GM12878 (cell line): ENCODE results near the gene ITGAD. TPM values are rescaled to one million over a fixed set of nuclear protein-coding genes. Genes with fewer than 3 reads are reported as not detected.
A peak's percentile ranks its signal among the peaks of the same experiment; 100 is the strongest.

ENCODE experiments used
- ATAC-seq: fragments of 200-7000 bp; cut with Tn5 transposase; 3 replicates; pipeline ENCODE4 v1.9.1; 2020; ENCODE audit warnings: mild to moderate bottlenecking, moderate library complexity
- BruUV-seq: library from RNA; stranded (reverse); fragments of 400-500 nt; replicated peaks from 2 replicates; lab custom pipeline; 2021; lab: Mats Ljungman, UMichigan
- CTCF ChIA-PET: fragments of 300-600 bp; sonication (Branson Sonifier 250); formaldehyde crosslinking; extraction: SDS; loops from one replicate; lab custom pipeline; 2021; ENCODE audit warnings: inconsistent platforms; lab: Yijun Ruan, JAX
- POLR2A ChIA-PET: fragments of 350-600 bp; formaldehyde crosslinking; extraction: SDS; loops from one replicate; lab custom pipeline; 2021; ENCODE audit warnings: inconsistent platforms; lab: Charles Lee
- RAD21 ChIA-PET: fragments of 300-600 bp; sonication (Branson Sonifier 250); formaldehyde crosslinking; loops from one replicate; lab custom pipeline; 2023; ENCODE audit warnings: antibody characterized with exemption; ENCODE audit not compliant: unreplicated experiment; lab: Charles Lee
- SMC1A ChIA-PET: fragments of 300-600 bp; sonication (Branson Sonifier 250); formaldehyde crosslinking; loops from one replicate; lab custom pipeline; 2023; ENCODE audit not compliant: unreplicated experiment, uncharacterized antibody; lab: Charles Lee
- DNase-seq: peaks from one replicate; pipeline ENCODE4 v3.0.0-alpha.2; 2011; ENCODE audit warnings: low read depth, low spot score
- FAIRE-seq: peaks from 3 replicates; lab custom pipeline; 2011; peaks lifted over from hg19 to GRCh38; lab: Jason Lieb, UNC
- H2AFZ ChIP-seq: 2 replicates; pipeline ENCODE4 v1.6.0; 2011; ENCODE audit warnings: low read depth, low read length, control low read depth; ENCODE audit not compliant: control insufficient read depth
- H3K27ac ChIP-seq: 2 replicates; pipeline ENCODE4 v1.5.1; 2011; ENCODE audit warnings: control low read depth; ENCODE audit not compliant: control insufficient read depth, insufficient read depth
- H3K27me3 ChIP-seq, 2 experiments: replicated peaks in 1 of 2; 2 replicates each; pipeline versions ENCODE4 v1.6.0 to v1.6.1; 2011; ENCODE audit warnings: low read length in 1 of 2; ENCODE audit not compliant: control insufficient read depth in 2 of 2, insufficient read depth in 2 of 2
- H3K36me3 ChIP-seq, 2 experiments: 2 replicates each; pipeline ENCODE4 v1.5.1; 2011; ENCODE audit warnings: low read length in 1 of 2; ENCODE audit not compliant: control insufficient read depth in 2 of 2, insufficient read depth in 2 of 2
- H3K4me1 ChIP-seq: 2 replicates; pipeline ENCODE4 v1.6.1; 2011; ENCODE audit warnings: mild to moderate bottlenecking, low read length, moderate library complexity, mixed read lengths; ENCODE audit not compliant: control insufficient read depth, insufficient read depth
- H3K4me2 ChIP-seq: 2 replicates; pipeline ENCODE4 v1.6.0; 2011; ENCODE audit warnings: control low read depth; ENCODE audit not compliant: control insufficient read depth, insufficient read depth
- H3K4me3 ChIP-seq: fragments of 200-600 bp; sonication (generic); 2 replicates; pipeline ENCODE4 v1.5.1; 2016
- H3K79me2 ChIP-seq: 2 replicates; pipeline ENCODE4 v1.6.0; 2011; ENCODE audit warnings: low read length; ENCODE audit not compliant: control insufficient read depth, insufficient read depth
- H3K9ac ChIP-seq: 2 replicates; pipeline ENCODE4 v1.8.0; 2011; ENCODE audit warnings: low read length, control low read depth, mixed read lengths; ENCODE audit not compliant: control insufficient read depth, insufficient read depth
- H3K9me3 ChIP-seq: replicated peaks from 3 replicates; pipeline ENCODE4 v1.5.1; 2011; ENCODE audit warnings: mild to moderate bottlenecking, low read length; ENCODE audit not compliant: control insufficient read depth, insufficient read depth
- H4K20me1 ChIP-seq: 2 replicates; pipeline ENCODE4 v1.6.0; 2011; ENCODE audit not compliant: control insufficient read depth, insufficient read depth
- ASH2L ChIP-seq: fragments of 300-600, 200-600 bp; sonication (generic); IDR thresholded peaks from 2 replicates; pipeline ENCODE4 v1.6.1; 2017; ENCODE audit warnings: low read depth, mild to moderate bottlenecking, borderline replicate concordance
- CBFB ChIP-seq: IDR thresholded peaks from 2 replicates; pipeline ENCODE4 v1.6.1; 2016; ENCODE audit warnings: antibody characterized with exemption, low read depth
- CHD4 ChIP-seq: fragments of 200-600 bp; sonication (generic); IDR thresholded peaks from 2 replicates; pipeline ENCODE4 v1.6.1; 2016; ENCODE audit warnings: mild to moderate bottlenecking
- HDAC2 ChIP-seq: fragments of 200-600 bp; sonication (generic); IDR thresholded peaks from 2 replicates; pipeline ENCODE4 v1.6.1; 2017
- NRF1 ChIP-seq: conservative IDR thresholded peaks from 2 replicates; pipeline ENCODE4 v1.6.1; 2011; ENCODE audit warnings: mild to moderate bottlenecking, low read depth, low read length, improper control_type of control experiment
- PML ChIP-seq: IDR thresholded peaks from 2 replicates; pipeline ENCODE4 v1.6.1; 2012; ENCODE audit warnings: low read length, inconsistent platforms
- POLR2A ChIP-seq: IDR thresholded peaks from 2 replicates; pipeline ENCODE4 v1.6.1; 2011; ENCODE audit warnings: low read depth, mild to moderate bottlenecking, low read length
- RELA ChIP-seq: fragments of 450-650 bp; IDR thresholded peaks from 2 replicates; pipeline ENCODE4 v1.8.0; 2014; ENCODE audit warnings: borderline replicate concordance; ENCODE audit not compliant: partially characterized antibody
- SREBF2 ChIP-seq: IDR thresholded peaks from 2 replicates; pipeline ENCODE4 v1.6.1; 2012; ENCODE audit warnings: mild to moderate bottlenecking, low read length
- STAT1 ChIP-seq: fragments of 450-650 bp; conservative IDR thresholded peaks from 2 replicates; pipeline ENCODE4 v1.6.1; 2014; ENCODE audit warnings: antibody characterized with exemption, mild to moderate bottlenecking
- ZNF24 ChIP-seq: fragments of 450-650 bp; IDR thresholded peaks from 2 replicates; pipeline ENCODE4 v1.6.1; 2017; ENCODE audit warnings: antibody characterized with exemption, mild to moderate bottlenecking
- WGBS: methylation state at CpG from one replicate; pipeline ENCODE4 v1.1.6; 2016; ENCODE audit warnings: low lambda C conversion rate; ENCODE audit not compliant: insufficient replicate concordance, insufficient coverage; ENCODE audit errors: missing lambda C conversion rate; 5-methylcytosine and 5-hydroxymethylcytosine counted together
- in situ Hi-C: fragments of 300-500 bp; cut with MboI; formaldehyde crosslinking; loops from 9 replicates; pipeline ENCODE4 v1.14.3; 2018; ENCODE audit warnings: mixed read lengths
- intact Hi-C: fragments of 100-400 bp; cut with micrococcal nuclease; formaldehyde crosslinking; loops from one replicate; pipeline ENCODE4 v1.14.2; 2022; ENCODE audit not compliant: unreplicated experiment
- polyA plus RNA-seq, 11 experiments: library from polyadenylated mRNA; depleted of rRNA in 4 of 11; unstranded in 6 of 11; stranded (reverse) in 5 of 11; fragments of >200 nt; fragmentation: Nextera tagmentation in 4 of 11; fragmentation: Illumina TruSeq in 1 of 11; extraction: Ambion mirVana in 4 of 11; extraction: Trizol in 1 of 11; gene quantifications; 1 replicate in 1 of 11; 2 replicates in 10 of 11; pipeline versions ENCODE4 v1.2.1 to v1.2.3, GENCODE V29; 2011 to 2016; ENCODE audit warnings: inconsistent platforms in 2 of 11, missing spikeins in 2 of 11, low read depth in 1 of 11
- total RNA-seq, 4 experiments: library from RNA; depleted of rRNA in 3 of 4; stranded (reverse); fragments of >200 nt in 3 of 4; fragmentation: Illumina TruSeq in 1 of 4; extraction: Trizol in 1 of 4; gene quantifications; 2 replicates each; pipeline versions ENCODE4 v1.2.1 to v1.2.3, GENCODE V29; 2013 to 2021
- TF ChIP-seq, protein P1 (sequence below): fragments of 450-650 bp; IDR thresholded peaks from 2 replicates; pipeline ENCODE4 v1.6.1; 2017; ENCODE audit warnings: antibody characterized with exemption, mild to moderate bottlenecking, moderate library complexity
- TF ChIP-seq, protein P2 (sequence below): IDR thresholded peaks from 2 replicates; pipeline ENCODE4 v1.6.1; 2011; ENCODE audit warnings: mild to moderate bottlenecking, low read depth, low read length, moderate library complexity; ENCODE audit not compliant: insufficient replicate concordance
- TF ChIP-seq, protein P3 (sequence below): fragments of 450-650 bp; IDR thresholded peaks from 2 replicates; pipeline ENCODE4 v1.6.1; 2017; ENCODE audit warnings: low read depth, mild to moderate bottlenecking, moderate library complexity
- TF ChIP-seq, protein P4 (sequence below): fragments of 450-650 bp; IDR thresholded peaks from 2 replicates; pipeline ENCODE4 v1.6.1; 2018; ENCODE audit warnings: borderline replicate concordance, mild to moderate bottlenecking; ENCODE audit not compliant: partially characterized antibody

The ITGAD gene
- total and polyA plus RNA-seq, 10 of the 15 experiments (the other 5 are each of a cell fraction or from before 2014, with no cell fraction given): 0.29 to 4.0 (median 1.2) TPM

DNA sequence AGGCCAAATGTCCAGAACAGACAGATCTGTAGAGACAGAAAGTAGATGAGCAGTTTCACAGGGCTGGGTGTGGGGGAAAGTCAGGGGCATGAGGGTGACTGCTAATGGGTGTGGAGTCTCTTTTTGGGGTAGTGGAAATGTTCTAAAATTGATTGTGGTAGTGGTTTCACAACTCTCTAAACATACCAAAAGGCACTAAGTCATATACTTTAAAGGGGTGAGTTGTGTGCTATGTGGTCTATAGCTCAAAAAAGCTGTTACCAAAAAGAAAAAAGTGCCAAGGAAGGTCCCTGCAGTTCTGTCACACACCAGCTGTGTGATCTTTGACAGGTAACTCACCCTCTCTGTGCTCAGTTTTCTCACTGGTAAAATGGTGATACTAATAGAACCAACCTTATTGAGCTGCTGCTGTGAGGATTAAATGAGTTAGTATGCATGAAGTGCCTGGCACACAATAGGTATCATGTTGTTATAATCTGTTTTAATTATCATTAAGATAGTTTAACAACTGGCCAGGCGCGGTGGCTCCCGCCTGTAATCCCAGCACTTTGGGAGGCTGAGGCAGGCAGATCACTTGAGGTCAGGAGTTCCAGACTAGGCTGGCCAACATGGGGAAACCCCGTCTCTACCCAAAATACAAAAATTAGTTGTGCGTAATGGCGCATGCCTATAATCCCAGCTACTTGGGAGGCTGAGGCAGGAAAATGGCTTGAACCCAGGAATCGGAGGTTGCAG lies 27.8 kb upstream of the ITGAD start:
- RAD21 ChIA-PET: interaction anchor here (0.9 to 2.4 kb wide), 5 partner anchors 10 to 32 kb away, joined by 3 to 11 read pairs (median 4); partner anchors contain the start of gene ITGAX
- SMC1A ChIA-PET: interaction anchor here (1.0 to 2.0 kb wide), 6 partner anchors 10 to 73 kb away, joined by 3 to 7 read pairs (median 3); partner anchors contain the start of gene ITGAX
- Histone ChIP-seq H3K9ac (no peak overlapping the region), H3K36me3 (no peaks in the 10 kb centered on the region), H3K9me3 (no peaks in the 10 kb centered on the region), H3K27me3 (no peaks in the 10 kb centered on the region), H3K27ac (no peak overlapping the region), H3K4me3 (no peak overlapping the region), H2AFZ (no peak overlapping the region), H3K4me1 (peaks cover 6% of the 10 kb centered on the region), H4K20me1 (no peaks in the 10 kb centered on the region), H3K79me2 (no peaks in the 10 kb centered on the region), H3K4me2 (no peak overlapping the region)
- DNase-seq (no peak), FAIRE-seq (peak; percentile 52), ATAC-seq (peak; percentile 95)
- in situ Hi-C loops: no loop called here
- 85% methylated on average over 7 of the region's 7 CpGs for WGBS
- intact Hi-C loops: no loop called here
- CTCF ChIA-PET: interaction anchor here (0.7 to 1.6 kb wide), 4 partner anchors 17 to 181 kb away, joined by 3 to 7 read pairs (median 4); no protein-coding TSS in a partner anchor
- POLR2A ChIA-PET: interaction anchor here (0.5 to 1.5 kb wide), 4 partner anchors 20 to 248 kb away, joined by 3 to 5 read pairs (median 4); partner anchors contain the start of gene KAT8
- BruUV-seq: no TSS peak
- TF ChIP-seq, protein P1, sequence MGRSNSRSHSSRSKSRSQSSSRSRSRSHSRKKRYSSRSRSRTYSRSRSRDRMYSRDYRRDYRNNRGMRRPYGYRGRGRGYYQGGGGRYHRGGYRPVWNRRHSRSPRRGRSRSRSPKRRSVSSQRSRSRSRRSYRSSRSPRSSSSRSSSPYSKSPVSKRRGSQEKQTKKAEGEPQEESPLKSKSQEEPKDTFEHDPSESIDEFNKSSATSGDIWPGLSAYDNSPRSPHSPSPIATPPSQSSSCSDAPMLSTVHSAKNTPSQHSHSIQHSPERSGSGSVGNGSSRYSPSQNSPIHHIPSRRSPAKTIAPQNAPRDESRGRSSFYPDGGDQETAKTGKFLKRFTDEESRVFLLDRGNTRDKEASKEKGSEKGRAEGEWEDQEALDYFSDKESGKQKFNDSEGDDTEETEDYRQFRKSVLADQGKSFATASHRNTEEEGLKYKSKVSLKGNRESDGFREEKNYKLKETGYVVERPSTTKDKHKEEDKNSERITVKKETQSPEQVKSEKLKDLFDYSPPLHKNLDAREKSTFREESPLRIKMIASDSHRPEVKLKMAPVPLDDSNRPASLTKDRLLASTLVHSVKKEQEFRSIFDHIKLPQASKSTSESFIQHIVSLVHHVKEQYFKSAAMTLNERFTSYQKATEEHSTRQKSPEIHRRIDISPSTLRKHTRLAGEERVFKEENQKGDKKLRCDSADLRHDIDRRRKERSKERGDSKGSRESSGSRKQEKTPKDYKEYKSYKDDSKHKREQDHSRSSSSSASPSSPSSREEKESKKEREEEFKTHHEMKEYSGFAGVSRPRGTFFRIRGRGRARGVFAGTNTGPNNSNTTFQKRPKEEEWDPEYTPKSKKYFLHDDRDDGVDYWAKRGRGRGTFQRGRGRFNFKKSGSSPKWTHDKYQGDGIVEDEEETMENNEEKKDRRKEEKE: no peak
- TF ChIP-seq, protein P2, sequence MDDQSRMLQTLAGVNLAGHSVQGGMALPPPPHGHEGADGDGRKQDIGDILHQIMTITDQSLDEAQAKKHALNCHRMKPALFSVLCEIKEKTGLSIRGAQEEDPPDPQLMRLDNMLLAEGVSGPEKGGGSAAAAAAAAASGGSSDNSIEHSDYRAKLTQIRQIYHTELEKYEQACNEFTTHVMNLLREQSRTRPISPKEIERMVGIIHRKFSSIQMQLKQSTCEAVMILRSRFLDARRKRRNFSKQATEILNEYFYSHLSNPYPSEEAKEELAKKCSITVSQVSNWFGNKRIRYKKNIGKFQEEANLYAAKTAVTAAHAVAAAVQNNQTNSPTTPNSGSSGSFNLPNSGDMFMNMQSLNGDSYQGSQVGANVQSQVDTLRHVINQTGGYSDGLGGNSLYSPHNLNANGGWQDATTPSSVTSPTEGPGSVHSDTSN: no peak
- no peak for TF ChIP-seq POLR2A
- no peak for TF ChIP-seq SREBF2
- TF ChIP-seq RELA: no peak
- TF ChIP-seq CHD4: no peak
- TF ChIP-seq ASH2L: no peak
- TF ChIP-seq, protein P3, sequence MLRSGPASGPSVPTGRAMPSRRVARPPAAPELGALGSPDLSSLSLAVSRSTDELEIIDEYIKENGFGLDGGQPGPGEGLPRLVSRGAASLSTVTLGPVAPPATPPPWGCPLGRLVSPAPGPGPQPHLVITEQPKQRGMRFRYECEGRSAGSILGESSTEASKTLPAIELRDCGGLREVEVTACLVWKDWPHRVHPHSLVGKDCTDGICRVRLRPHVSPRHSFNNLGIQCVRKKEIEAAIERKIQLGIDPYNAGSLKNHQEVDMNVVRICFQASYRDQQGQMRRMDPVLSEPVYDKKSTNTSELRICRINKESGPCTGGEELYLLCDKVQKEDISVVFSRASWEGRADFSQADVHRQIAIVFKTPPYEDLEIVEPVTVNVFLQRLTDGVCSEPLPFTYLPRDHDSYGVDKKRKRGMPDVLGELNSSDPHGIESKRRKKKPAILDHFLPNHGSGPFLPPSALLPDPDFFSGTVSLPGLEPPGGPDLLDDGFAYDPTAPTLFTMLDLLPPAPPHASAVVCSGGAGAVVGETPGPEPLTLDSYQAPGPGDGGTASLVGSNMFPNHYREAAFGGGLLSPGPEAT: peak; percentile 22; the same call in 1 of the 2 replicates
- TF ChIP-seq STAT1: no peak
- TF ChIP-seq NRF1: no peak
- TF ChIP-seq ZNF24: no peak
- TF ChIP-seq CBFB: no peak
- no peak for TF ChIP-seq HDAC2
- TF ChIP-seq, protein P4, sequence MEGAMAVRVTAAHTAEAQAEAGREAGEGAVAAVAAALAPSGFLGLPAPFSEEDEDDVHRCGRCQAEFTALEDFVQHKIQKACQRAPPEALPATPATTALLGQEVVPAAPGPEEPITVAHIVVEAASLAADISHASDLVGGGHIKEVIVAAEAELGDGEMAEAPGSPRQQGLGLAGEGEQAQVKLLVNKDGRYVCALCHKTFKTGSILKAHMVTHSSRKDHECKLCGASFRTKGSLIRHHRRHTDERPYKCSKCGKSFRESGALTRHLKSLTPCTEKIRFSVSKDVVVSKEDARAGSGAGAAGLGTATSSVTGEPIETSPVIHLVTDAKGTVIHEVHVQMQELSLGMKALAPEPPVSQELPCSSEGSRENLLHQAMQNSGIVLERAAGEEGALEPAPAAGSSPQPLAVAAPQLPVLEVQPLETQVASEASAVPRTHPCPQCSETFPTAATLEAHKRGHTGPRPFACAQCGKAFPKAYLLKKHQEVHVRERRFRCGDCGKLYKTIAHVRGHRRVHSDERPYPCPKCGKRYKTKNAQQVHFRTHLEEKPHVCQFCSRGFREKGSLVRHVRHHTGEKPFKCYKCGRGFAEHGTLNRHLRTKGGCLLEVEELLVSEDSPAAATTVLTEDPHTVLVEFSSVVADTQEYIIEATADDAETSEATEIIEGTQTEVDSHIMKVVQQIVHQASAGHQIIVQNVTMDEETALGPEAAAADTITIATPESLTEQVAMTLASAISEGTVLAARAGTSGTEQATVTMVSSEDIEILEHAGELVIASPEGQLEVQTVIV: no peak
- TF ChIP-seq PML: no peak
